Omental fat pad (tissue), 4 donors: ENCODE measurements around the gene OR2H2. TPM values are rescaled to one million over a fixed set of nuclear protein-coding genes. Genes with fewer than 3 reads are reported as not detected.

Experiments
- ATAC-seq: fragments of 150-250 bp; one replicate; pipeline ENCODE4 v1.9.1; 2016; ENCODE audit warnings: mild to moderate bottlenecking, moderate library complexity; ENCODE audit not compliant: low FRiP score
- DNase-seq: peaks from one replicate; pipeline ENCODE4 v3.0.0-alpha.2; 2019; ENCODE audit warnings: low spot score
- CTCF ChIP-seq, 3 donors: fragments of 450-650 bp; IDR thresholded peaks; one replicate each; pipeline ENCODE4 v1.5.1; 2016 to 2017; ENCODE audit warnings: antibody characterized with exemption in 3 of 3, mild to moderate bottlenecking in 3 of 3, moderate library complexity in 2 of 3
- total RNA-seq, 4 donors: library from RNA; depleted of rRNA; stranded (reverse); fragments of >200 nt; gene quantifications; one replicate each; pipeline ENCODE4 v1.1.0, GENCODE V29; 2016

The OR2H2 gene
- total RNA-seq, 4 donors from 2014 or later, result not detected

DNA sequence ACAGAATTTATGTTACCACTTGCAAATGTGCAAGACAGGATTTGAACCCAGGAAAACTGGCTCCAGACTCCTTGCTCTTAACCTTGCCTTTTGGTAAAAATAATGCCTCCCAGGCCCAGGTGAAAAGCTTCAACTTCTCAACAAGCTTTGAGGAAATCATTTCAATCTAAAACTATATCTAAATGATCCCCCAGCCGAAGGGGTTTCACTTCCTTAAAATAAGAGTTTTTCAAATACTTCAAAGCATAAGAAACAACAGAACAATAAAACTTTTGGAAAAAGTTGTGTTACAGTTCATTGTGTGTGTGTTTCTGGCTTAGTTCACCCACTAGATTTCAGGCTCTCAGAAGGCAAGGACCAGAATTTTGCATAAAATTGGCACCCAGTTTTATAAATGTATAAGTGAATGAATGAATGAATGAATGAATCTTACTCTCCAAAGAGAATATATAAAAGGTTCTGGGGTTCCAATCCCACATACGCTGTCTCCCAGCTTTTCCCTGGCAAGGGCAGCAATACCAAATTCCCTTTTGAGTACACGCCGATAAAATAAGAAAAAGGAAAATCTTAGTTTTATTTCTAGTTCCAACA lies 5.4 kb downstream of the OR2H2 start:
- DNase-seq, result no peak
- ATAC-seq, result no peak
- TF ChIP-seq CTCF (IDR thresholded peaks at IDR 0.05), result no peak

DNA sequence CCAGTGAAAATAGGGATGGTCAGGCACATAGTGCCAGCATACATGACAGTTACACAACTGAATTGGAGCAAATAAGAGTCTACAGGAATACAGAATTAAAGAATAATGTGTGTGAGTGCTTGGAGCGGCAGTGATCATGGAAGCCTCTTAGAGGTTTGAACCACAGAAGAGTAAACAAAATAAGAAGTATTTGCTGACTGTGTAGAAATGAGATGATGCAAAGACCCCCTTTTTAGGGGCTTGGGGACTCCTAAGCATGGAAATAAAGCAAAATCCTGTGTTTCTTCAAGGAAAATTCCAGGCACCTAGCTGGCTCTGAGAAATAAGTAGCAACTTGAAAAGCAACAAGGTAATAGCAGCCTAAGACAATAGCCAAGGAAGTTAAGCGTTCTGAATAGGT lies 6.8 kb downstream of the OR2H2 start:
- TF ChIP-seq CTCF (IDR thresholded peaks at IDR 0.05), result no peak
- DNase-seq (no peak), ATAC-seq (no peak)

GRCh38 chr6:29593199-29593855 lies 8.4 kb downstream of the OR2H2 start:
- TF ChIP-seq CTCF (IDR thresholded peaks at IDR 0.05), result no peak
- ATAC-seq (no peak), DNase-seq (no peak)

- no peak for ATAC-seq
- no peak for TF ChIP-seq CTCF (IDR thresholded peaks at IDR 0.05)
- no peak for DNase-seq
These were observed 11.5 kb downstream of the OR2H2 start for GRCh38 chr6:29596381-29596900.

DNA sequence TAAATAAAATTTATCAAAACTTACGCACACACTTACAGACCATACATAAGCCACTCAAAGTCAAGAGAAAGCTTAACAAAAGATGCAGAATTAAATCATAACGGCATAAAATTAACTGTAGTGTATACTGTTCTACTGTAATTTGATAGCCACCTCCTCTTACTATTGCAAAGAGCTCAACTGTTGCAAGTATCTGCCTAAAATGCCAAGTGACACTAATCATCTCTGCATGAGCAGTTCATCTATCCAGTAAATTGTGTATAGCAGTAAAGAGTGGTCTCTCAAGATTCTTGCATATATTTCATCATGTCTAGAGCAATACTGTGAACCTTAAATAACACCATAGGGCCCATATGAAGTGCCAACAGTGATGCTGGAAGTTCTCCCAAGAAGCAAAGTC lies 12.3 kb downstream of the OR2H2 start:
- no peak for DNase-seq
- TF ChIP-seq CTCF (IDR thresholded peaks at IDR 0.05), result no peak
- ATAC-seq, result no peak

GRCh38 chr6:29598172-29598747 lies 13.3 kb downstream of the OR2H2 start:
- DNase-seq (no peak), ATAC-seq (no peak)
- TF ChIP-seq CTCF (IDR thresholded peaks at IDR 0.05), result no peak
